Gastrocnemius medialis (tissue), 4 donors: ENCODE measurements around the gene ROBO3. TPM values are rescaled to one million over a fixed set of nuclear protein-coding genes. Genes with fewer than 3 reads are reported as not detected.

Source experiments
- ATAC-seq, 2 donors: fragments of 150-250 bp; one replicate each; pipeline ENCODE4 v1.9.1; 2016
- DNase-seq, 2 donors: peaks; one replicate each; pipeline ENCODE4 v3.0.0-alpha.2; 2019
- H3K27ac ChIP-seq, 4 donors: fragments of 200-600 bp; sonication (generic); 1 replicate in 1 of 4; 2 replicates in 3 of 4; pipeline ENCODE4 v1.5.1; 2016 to 2018; ENCODE audit warnings: mild to moderate bottlenecking in 2 of 4, moderate library complexity in 1 of 4
- H3K27me3 ChIP-seq, 3 donors: fragments of 200-600 bp; sonication (generic) in 2 of 3; 1 replicate in 1 of 3; 2 replicates in 2 of 3; pipeline versions ENCODE4 v1.5.1 to v1.6.0; 2016 to 2019; ENCODE audit warnings: mild to moderate bottlenecking in 1 of 3, moderate library complexity in 1 of 3
- H3K36me3 ChIP-seq, 2 donors: fragments of 200-600 bp; sonication (generic) in 1 of 2; one replicate each; pipeline ENCODE4 v1.5.1; 2017 to 2018
- H3K4me1 ChIP-seq, 2 donors: fragments of 200-600 bp; sonication (generic) in 1 of 2; one replicate each; pipeline ENCODE4 v1.5.1; 2016 to 2017; ENCODE audit warnings: mild to moderate bottlenecking in 2 of 2
- H3K4me3 ChIP-seq, 4 donors: fragments of 200-600 bp; sonication (generic) in 3 of 4; 1 replicate in 1 of 4; 2 replicates in 3 of 4; pipeline ENCODE4 v1.5.1; 2016 to 2019; ENCODE audit warnings: mild to moderate bottlenecking in 2 of 4
- H3K9me3 ChIP-seq, 3 donors: fragments of 200-600 bp; sonication (generic) in 2 of 3; 1 replicate in 1 of 3; 2 replicates in 2 of 3; pipeline ENCODE4 v1.5.1; 2016 to 2019
- POLR2A ChIP-seq, 2 donors: fragments of 450-650 bp; IDR thresholded peaks; one replicate each; pipeline ENCODE4 v1.6.1; 2017; ENCODE audit warnings: antibody characterized with exemption in 2 of 2, mild to moderate bottlenecking in 2 of 2, moderate library complexity in 2 of 2
- in situ Hi-C, 4 donors: fragments of 200-750 bp; cut with MboI; loops; one replicate each; pipeline versions ENCODE4 v1.15.0 to v1.8.0; 2017; ENCODE audit warnings: low sequenced_read_pairs in 4 of 4
- intact Hi-C: fragments of 100-400 bp; cut with DNase I; formaldehyde crosslinking; loops from one replicate; pipeline ENCODE4 v1.15.1; 2023; ENCODE audit warnings: low total_unique reads
- total RNA-seq, 4 donors: library from RNA; depleted of rRNA; stranded (reverse); fragments of >200 nt; gene quantifications; one replicate each; pipeline versions ENCODE4 v1.1.0 to v1.2.3, GENCODE V29; 2016
- TF ChIP-seq, protein P1 (sequence below), 5 experiments: fragments of 450-650 bp in 3 of 5; fragments of 200-600 bp in 2 of 5; sonication (generic) in 2 of 5; IDR thresholded peaks in 4 of 5; conservative IDR thresholded peaks in 1 of 5; 1 replicate in 4 of 5; 2 replicates in 1 of 5; pipeline ENCODE4 v1.5.1; 2016 to 2019; ENCODE audit warnings: antibody characterized with exemption in 5 of 5, mild to moderate bottlenecking in 3 of 5, moderate library complexity in 3 of 5

The ROBO3 gene
- total RNA-seq, 4 donors from 2014 or later: 0.35 to 3.7 (median 1.3) TPM

DNA sequence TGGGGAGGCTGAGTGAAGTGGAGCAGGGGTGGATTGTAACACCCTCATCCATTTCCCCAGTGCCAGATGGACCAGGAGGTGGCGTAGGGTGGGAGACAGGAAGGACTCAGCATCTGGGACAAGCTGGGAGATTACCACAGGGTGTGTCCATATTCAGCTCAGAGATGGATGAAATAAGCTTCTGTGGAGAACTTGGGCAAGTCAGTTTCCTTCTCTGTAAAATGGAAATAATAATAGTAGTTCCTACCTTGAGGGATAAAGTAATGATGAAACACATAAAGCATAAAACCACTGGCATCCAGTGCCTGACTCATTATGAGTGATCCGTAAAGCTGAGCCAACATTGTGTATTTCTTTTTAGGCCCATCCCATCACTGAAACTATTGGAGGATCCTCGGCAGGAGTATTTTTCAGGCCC, 33.0 kb downstream of the ROBO3 start:
- H3K27ac ChIP-seq: peak overlapping the region; percentile 55 to 80 (median 73)
- peak; percentile 43 to 46 for ATAC-seq
- intact Hi-C loops (loop anchor here (2.0 kb wide), 1 partner anchor 21 kb away; no protein-coding TSS in a partner anchor), in situ Hi-C loops (no loop called here)
- DNase-seq: no peak
- H3K27me3 ChIP-seq: no peaks in the 10 kb centered on the region
- H3K36me3 ChIP-seq: no peaks in the 10 kb centered on the region
- no peak for TF ChIP-seq POLR2A (IDR thresholded peaks at IDR 0.05)
- TF ChIP-seq, protein P1, sequence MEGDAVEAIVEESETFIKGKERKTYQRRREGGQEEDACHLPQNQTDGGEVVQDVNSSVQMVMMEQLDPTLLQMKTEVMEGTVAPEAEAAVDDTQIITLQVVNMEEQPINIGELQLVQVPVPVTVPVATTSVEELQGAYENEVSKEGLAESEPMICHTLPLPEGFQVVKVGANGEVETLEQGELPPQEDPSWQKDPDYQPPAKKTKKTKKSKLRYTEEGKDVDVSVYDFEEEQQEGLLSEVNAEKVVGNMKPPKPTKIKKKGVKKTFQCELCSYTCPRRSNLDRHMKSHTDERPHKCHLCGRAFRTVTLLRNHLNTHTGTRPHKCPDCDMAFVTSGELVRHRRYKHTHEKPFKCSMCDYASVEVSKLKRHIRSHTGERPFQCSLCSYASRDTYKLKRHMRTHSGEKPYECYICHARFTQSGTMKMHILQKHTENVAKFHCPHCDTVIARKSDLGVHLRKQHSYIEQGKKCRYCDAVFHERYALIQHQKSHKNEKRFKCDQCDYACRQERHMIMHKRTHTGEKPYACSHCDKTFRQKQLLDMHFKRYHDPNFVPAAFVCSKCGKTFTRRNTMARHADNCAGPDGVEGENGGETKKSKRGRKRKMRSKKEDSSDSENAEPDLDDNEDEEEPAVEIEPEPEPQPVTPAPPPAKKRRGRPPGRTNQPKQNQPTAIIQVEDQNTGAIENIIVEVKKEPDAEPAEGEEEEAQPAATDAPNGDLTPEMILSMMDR (IDR thresholded peaks at IDR 0.05 in 4 of 5, conservative IDR thresholded peaks at IDR 0.05 in 1 of 5): no peak
- H3K9me3 ChIP-seq: no peaks in the 10 kb centered on the region
- peak overlapping the region in 2 of 4 donors; percentile 38 to 56 for H3K4me3 ChIP-seq
- peaks cover 4 to 17% of the 10 kb centered on the region in 2 donors for H3K4me1 ChIP-seq

GRCh38 chr11:124898711-124899110, 33.5 kb downstream of the ROBO3 start:
- Histone ChIP-seq H3K4me3 (peak overlapping the region in 1 of 4 donors; percentile 56), H3K27me3 (no peaks in the 10 kb centered on the region), H3K36me3 (no peaks in the 10 kb centered on the region), H3K4me1 (peaks cover 4 to 17% of the 10 kb centered on the region in 2 donors), H3K9me3 (no peaks in the 10 kb centered on the region), H3K27ac (peak overlapping the region; percentile 55 to 80 (median 73))
- ATAC-seq: peak; percentile 48 to 61
- no peak for DNase-seq
- in situ Hi-C loops: no loop called here
- TF ChIP-seq, protein P1 (IDR thresholded peaks at IDR 0.05 in 4 of 5, conservative IDR thresholded peaks at IDR 0.05 in 1 of 5): no peak
- TF ChIP-seq POLR2A (IDR thresholded peaks at IDR 0.05): no peak
- intact Hi-C loops: loop anchor here (2.0 kb wide), 1 partner anchor 22 kb away; no protein-coding TSS in a partner anchor

GRCh38 chr11:124899383-124900145, 34.3 kb downstream of the ROBO3 start:
- no peaks in the 10 kb centered on the region for H3K27me3 ChIP-seq
- no peaks in the 10 kb centered on the region for H3K36me3 ChIP-seq
- H3K4me3 ChIP-seq: no peak overlapping the region
- H3K9me3 ChIP-seq: no peaks in the 10 kb centered on the region
- TF ChIP-seq POLR2A (IDR thresholded peaks at IDR 0.05): no peak
- TF ChIP-seq, protein P1 (IDR thresholded peaks at IDR 0.05 in 4 of 5, conservative IDR thresholded peaks at IDR 0.05 in 1 of 5): no peak
- H3K27ac ChIP-seq: peak overlapping the region; percentile 55 to 80 (median 73)
- DNase-seq (no peak), ATAC-seq (no peak)
- in situ Hi-C loops (no loop called here), intact Hi-C loops (loop anchor here (2.0 kb wide), 1 partner anchor 23 kb away; no protein-coding TSS in a partner anchor)
- peaks cover 4 to 17% of the 10 kb centered on the region in 2 donors for H3K4me1 ChIP-seq

DNA sequence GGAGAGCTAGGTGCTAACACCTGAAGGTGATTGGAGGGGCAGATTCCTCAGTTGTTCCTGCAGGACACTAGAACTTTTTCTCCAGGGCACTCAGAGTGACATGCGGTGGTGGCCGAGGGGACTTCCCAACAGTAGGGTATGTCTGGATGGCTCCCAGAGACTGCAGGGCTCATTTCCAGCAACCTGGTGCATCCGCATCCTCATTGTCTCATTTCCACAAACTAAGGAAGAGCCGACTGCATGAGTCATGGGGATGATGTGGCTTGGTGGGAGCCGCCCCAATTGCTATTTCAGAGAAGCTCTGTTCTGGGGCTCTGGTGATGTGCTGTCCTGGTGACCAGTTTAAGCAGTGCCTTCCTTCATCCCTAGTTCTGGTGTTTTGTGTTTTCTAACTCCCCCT, 35.2 kb downstream of the ROBO3 start:
- intact Hi-C loops (no loop called here), in situ Hi-C loops (no loop called here)
- Histone ChIP-seq H3K27ac (peak overlapping the region; percentile 14 to 80 (median 73)), H3K27me3 (no peaks in the 10 kb centered on the region), H3K36me3 (no peaks in the 10 kb centered on the region), H3K9me3 (no peaks in the 10 kb centered on the region), H3K4me3 (no peak overlapping the region), H3K4me1 (peaks cover 4 to 17% of the 10 kb centered on the region in 2 donors)
- DNase-seq (no peak), ATAC-seq (peak; percentile 16 to 48)
- TF ChIP-seq, protein P1 (IDR thresholded peaks at IDR 0.05 in 4 of 5, conservative IDR thresholded peaks at IDR 0.05 in 1 of 5): no peak
- TF ChIP-seq POLR2A (IDR thresholded peaks at IDR 0.05): no peak
